Erythroblast (primary cell): ENCODE data around the gene RASAL1.

Experiments
- GATA1 ChIP-seq: IDR thresholded peaks from 2 replicates; pipeline ENCODE4 v1.6.1; 2011; ENCODE audit warnings: low read depth, mild to moderate bottlenecking, control low read depth, low read length, moderate library complexity
- POLR2A ChIP-seq: IDR thresholded peaks from 2 replicates; pipeline ENCODE4 v1.6.1; 2011; ENCODE audit warnings: mild to moderate bottlenecking, low read length

DNA sequence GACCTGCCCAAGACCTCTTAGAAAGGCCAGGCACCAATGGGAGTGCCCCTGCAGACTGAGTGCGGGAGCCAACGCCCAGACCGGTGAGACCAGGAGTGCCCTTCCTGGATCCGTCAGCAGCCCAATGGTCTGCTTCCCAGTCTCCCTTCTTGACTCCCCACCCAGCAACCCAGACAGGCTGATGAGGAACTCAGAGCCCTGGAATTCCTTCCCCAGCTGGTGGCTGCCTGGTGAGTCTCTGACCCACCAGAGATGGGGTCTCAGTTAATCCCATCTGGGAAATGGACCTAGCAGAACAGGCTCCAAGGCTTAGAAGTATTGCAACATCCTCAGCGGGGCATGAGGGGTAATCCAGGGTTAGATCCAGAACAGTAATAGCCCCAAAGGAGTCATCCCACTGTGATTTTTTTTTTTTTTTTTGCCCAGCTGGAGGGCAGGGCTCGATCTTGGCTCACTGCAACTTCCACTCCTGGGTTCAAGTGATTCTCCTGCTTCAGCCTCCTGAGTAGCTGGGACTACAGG lies 1.5 kb upstream of the RASAL1 start:
- TF ChIP-seq POLR2A, result no peak
- TF ChIP-seq GATA1, result no peak
